ENCODE results near the gene CRABP1.

GRCh38 chr15:78372880-78373279 is 32.7 kb downstream of the CRABP1 start:
- no peak for TF ChIP-seq CTCF (IDR thresholded peaks at IDR 0.05)
- no peak for TF ChIP-seq EP300 (IDR thresholded peaks at IDR 0.05)
- no peak for TF ChIP-seq POLR2A (IDR thresholded peaks at IDR 0.05)

Measured in gastroesophageal sphincter (tissue), 3 donors.